ENCODE data around the gene PA2G4. TPM values are rescaled to one million over a fixed set of nuclear protein-coding genes. Genes with fewer than 3 reads are reported as not detected.

The PA2G4 gene
- total and polyA plus RNA-seq, 9 donors = 97.2 to 128 (median 117) TPM

- Histone ChIP-seq H3K4me1 (ENCODE audit: control insufficient read depth, insufficient read depth, low read length) (peaks cover 69% of the 10 kb centered on the region), H3K27me3 (ENCODE audit: control insufficient read depth, insufficient read depth, low read length) (no peaks in the 10 kb centered on the region), H3K4me3 (ENCODE audit: low read length) (peak overlapping the region; percentile 48), H3K27ac (ENCODE audit: low read length) (peak overlapping the region; percentile 99), H3K36me3 (ENCODE audit: control insufficient read depth, insufficient read depth, low read length) (peaks cover 46% of the 10 kb centered on the region), H3K9me3 (replicated peaks; ENCODE audit: control insufficient read depth, low read depth, low read length) (no peaks in the 10 kb centered on the region)
- under 1% methylated on average over 33 of the region's 45 CpGs for WGBS (ENCODE audit: insufficient coverage)
- DNase-seq = peak; percentile 97
Measured at GRCh38 chr12:56157201-56158028, 53.1 kb downstream of the PA2G4 start.

- Histone ChIP-seq H3K4me1 (ENCODE audit: control insufficient read depth, insufficient read depth, low read length) (peaks cover 62% of the 10 kb centered on the region), H3K27me3 (ENCODE audit: control insufficient read depth, insufficient read depth, low read length) (no peaks in the 10 kb centered on the region), H3K9me3 (replicated peaks; ENCODE audit: control insufficient read depth, low read depth, low read length) (no peaks in the 10 kb centered on the region), H3K27ac (ENCODE audit: low read length) (peak within 1 kb of the TSS; percentile 99), H3K4me3 (ENCODE audit: low read length) (peak within 1 kb of the TSS; percentile 67), H3K36me3 (ENCODE audit: control insufficient read depth, insufficient read depth, low read length) (peaks cover 54% of the 10 kb centered on the region)
- DNase-seq = peak; percentile 99
- 0% methylated on average over 18 of the region's 30 CpGs for WGBS (ENCODE audit: insufficient coverage)
Measured at GRCh38 chr12:56158029-56158925, 53.9 kb downstream of the PA2G4 start, which contains the start of gene MYL6. TSS of gene MYL6 (plus strand) at chr12:56158359. CDS start at chr12:56158402, 43 bp downstream.

- Histone ChIP-seq H3K27me3 (ENCODE audit: control insufficient read depth, insufficient read depth, low read length) (no peaks in the 10 kb centered on the region), H3K36me3 (ENCODE audit: control insufficient read depth, insufficient read depth, low read length) (peaks cover 62% of the 10 kb centered on the region), H3K27ac (ENCODE audit: low read length) (peak overlapping the region; percentile 99), H3K4me1 (ENCODE audit: control insufficient read depth, insufficient read depth, low read length) (peaks cover 55% of the 10 kb centered on the region), H3K9me3 (replicated peaks; ENCODE audit: control insufficient read depth, low read depth, low read length) (no peaks in the 10 kb centered on the region), H3K4me3 (ENCODE audit: low read length) (peak overlapping the region; percentile 67)
- peak; percentile 85 for DNase-seq
- 0% methylated on average over 4 of the region's 6 CpGs for WGBS (ENCODE audit: insufficient coverage)
Measured at GRCh38 chr12:56158926-56159461, 54.6 kb downstream of the PA2G4 start.

GRCh38 chr12:56159482-56160192 is 55.3 kb downstream of the PA2G4 start:
- 47% methylated on average over 6 of the region's 8 CpGs for WGBS (ENCODE audit: insufficient coverage)
- no peaks in the 10 kb centered on the region for H3K9me3 ChIP-seq (replicated peaks; ENCODE audit: control insufficient read depth, low read depth, low read length)
- DNase-seq = no peak
- peaks cover 68% of the 10 kb centered on the region for H3K36me3 ChIP-seq (ENCODE audit: control insufficient read depth, insufficient read depth, low read length)
- H3K4me3 ChIP-seq (ENCODE audit: low read length) = peak overlapping the region; percentile 67
- H3K27me3 ChIP-seq (ENCODE audit: control insufficient read depth, insufficient read depth, low read length) = no peaks in the 10 kb centered on the region
- H3K27ac ChIP-seq (ENCODE audit: low read length) = peak overlapping the region; percentile 99
- peaks cover 48% of the 10 kb centered on the region for H3K4me1 ChIP-seq (ENCODE audit: control insufficient read depth, insufficient read depth, low read length)

- WGBS (ENCODE audit: insufficient coverage) = 63% methylated on average over 7 of the region's 7 CpGs
- H3K27ac ChIP-seq (ENCODE audit: low read length) = peak overlapping the region; percentile 99
- H3K36me3 ChIP-seq (ENCODE audit: control insufficient read depth, insufficient read depth, low read length) = peaks cover 70% of the 10 kb centered on the region
- H3K4me3 ChIP-seq (ENCODE audit: low read length) = peak overlapping the region; percentile 67
- H3K27me3 ChIP-seq (ENCODE audit: control insufficient read depth, insufficient read depth, low read length) = no peaks in the 10 kb centered on the region
- DNase-seq = no peak
- no peaks in the 10 kb centered on the region for H3K9me3 ChIP-seq (replicated peaks; ENCODE audit: control insufficient read depth, low read depth, low read length)
- H3K4me1 ChIP-seq (ENCODE audit: control insufficient read depth, insufficient read depth, low read length) = peaks cover 47% of the 10 kb centered on the region
Measured at GRCh38 chr12:56160193-56160763, 55.9 kb downstream of the PA2G4 start.

GRCh38 chr12:56160894-56161689 is 56.7 kb downstream of the PA2G4 start:
- Histone ChIP-seq H3K9me3 (replicated peaks; ENCODE audit: control insufficient read depth, low read depth, low read length) (no peaks in the 10 kb centered on the region), H3K27me3 (ENCODE audit: control insufficient read depth, insufficient read depth, low read length) (no peaks in the 10 kb centered on the region), H3K36me3 (ENCODE audit: control insufficient read depth, insufficient read depth, low read length) (peaks cover 67% of the 10 kb centered on the region), H3K4me1 (ENCODE audit: control insufficient read depth, insufficient read depth, low read length) (peaks cover 43% of the 10 kb centered on the region), H3K4me3 (ENCODE audit: low read length) (peak overlapping the region; percentile 67), H3K27ac (ENCODE audit: low read length) (peak overlapping the region; percentile 99)
- DNase-seq = no peak
- 82% methylated on average over 3 of the region's 11 CpGs for WGBS (ENCODE audit: insufficient coverage)

- WGBS (ENCODE audit: insufficient coverage) = 45% methylated on average over 5 of the region's 10 CpGs
- peaks cover 71% of the 10 kb centered on the region for H3K36me3 ChIP-seq (ENCODE audit: control insufficient read depth, insufficient read depth, low read length)
- peaks cover 41% of the 10 kb centered on the region for H3K4me1 ChIP-seq (ENCODE audit: control insufficient read depth, insufficient read depth, low read length)
- H3K27ac ChIP-seq (ENCODE audit: low read length) = peak overlapping the region; percentile 4
- no peaks in the 10 kb centered on the region for H3K27me3 ChIP-seq (ENCODE audit: control insufficient read depth, insufficient read depth, low read length)
- no peak overlapping the region for H3K4me3 ChIP-seq (ENCODE audit: low read length)
- H3K9me3 ChIP-seq (replicated peaks; ENCODE audit: control insufficient read depth, low read depth, low read length) = no peaks in the 10 kb centered on the region
- no peak for DNase-seq
Measured at GRCh38 chr12:56161690-56162351, 57.5 kb downstream of the PA2G4 start.

GRCh38 chr12:56162468-56163290 is 58.3 kb downstream of the PA2G4 start:
- H3K4me1 ChIP-seq (ENCODE audit: control insufficient read depth, insufficient read depth, low read length) = peaks cover 33% of the 10 kb centered on the region
- no peaks in the 10 kb centered on the region for H3K9me3 ChIP-seq (replicated peaks; ENCODE audit: control insufficient read depth, low read depth, low read length)
- peaks cover 77% of the 10 kb centered on the region for H3K36me3 ChIP-seq (ENCODE audit: control insufficient read depth, insufficient read depth, low read length)
- H3K27ac ChIP-seq (ENCODE audit: low read length) = no peak overlapping the region
- H3K27me3 ChIP-seq (ENCODE audit: control insufficient read depth, insufficient read depth, low read length) = no peaks in the 10 kb centered on the region
- WGBS (ENCODE audit: insufficient coverage) = 100% methylated on average over 2 of the region's 11 CpGs
- no peak for DNase-seq
- H3K4me3 ChIP-seq (ENCODE audit: low read length) = no peak overlapping the region

Measured in muscle of leg (tissue), 11 donors.